HepG2 (cell line): Measurements from ENCODE around the gene TOP1. TPM values are rescaled to one million over a fixed set of nuclear protein-coding genes. Genes with fewer than 3 reads are reported as not detected.

Experiments
- ATF2 ChIP-seq: sonication (generic); formaldehyde crosslinking; IDR thresholded peaks from 2 replicates; pipeline ENCODE4 v1.4.0; 2020; ENCODE audit warnings: missing genetic modification reagents
- DBP ChIP-seq: sonication (generic); formaldehyde crosslinking; IDR thresholded peaks from 2 replicates; pipeline ENCODE4 v1.4.0; 2020; ENCODE audit warnings: missing genetic modification reagents; ENCODE audit errors: not compliant biosample characterization
- FOSL2 ChIP-seq: sonication (generic); formaldehyde crosslinking; IDR thresholded peaks from 2 replicates; pipeline ENCODE4 v1.4.0; 2020; ENCODE audit warnings: missing genetic modification reagents
- MBD4 ChIP-seq: IDR thresholded peaks from 2 replicates; pipeline ENCODE4 v1.6.1; 2012; ENCODE audit warnings: low read length, inconsistent platforms, borderline replicate concordance
- NFATC3 ChIP-seq: sonication (generic); formaldehyde crosslinking; IDR thresholded peaks from 2 replicates; pipeline ENCODE4 v1.5.1; 2020; ENCODE audit warnings: mild to moderate bottlenecking, missing genetic modification reagents
- NFE2 ChIP-seq: sonication (generic); formaldehyde crosslinking; IDR thresholded peaks from 2 replicates; pipeline ENCODE4 v1.4.0; 2020; ENCODE audit warnings: missing genetic modification reagents
- NFYC ChIP-seq: IDR thresholded peaks from 2 replicates; pipeline ENCODE4 v1.6.1; 2016; ENCODE audit warnings: missing genetic modification reagents, missing compliant biosample characterization
- NR0B2 ChIP-seq: sonication (generic); formaldehyde crosslinking; IDR thresholded peaks from 2 replicates; pipeline ENCODE4 v1.4.0; 2020; ENCODE audit warnings: mild to moderate bottlenecking, missing genetic modification reagents
- PHF8 ChIP-seq: sonication (generic); formaldehyde crosslinking; IDR thresholded peaks from 2 replicates; pipeline ENCODE4 v1.5.0; 2020; ENCODE audit warnings: missing genetic modification reagents
- RFXAP ChIP-seq: sonication (generic); formaldehyde crosslinking; IDR thresholded peaks from 2 replicates; pipeline ENCODE4 v1.4.0; 2020; ENCODE audit warnings: missing genetic modification reagents, borderline replicate concordance
- STAT6 ChIP-seq: sonication (generic); formaldehyde crosslinking; IDR thresholded peaks from 2 replicates; pipeline ENCODE4 v1.4.0; 2020; ENCODE audit warnings: missing genetic modification reagents, mild to moderate bottlenecking, borderline replicate concordance
- ZBTB2 ChIP-seq: sonication (generic); formaldehyde crosslinking; IDR thresholded peaks from 2 replicates; pipeline ENCODE4 v1.8.0; 2022; ENCODE audit warnings: low read depth, missing genetic modification reagents
- ZBTB38 ChIP-seq: sonication (generic); formaldehyde crosslinking; IDR thresholded peaks from 2 replicates; pipeline ENCODE4 v1.5.1; 2020; ENCODE audit warnings: mild to moderate bottlenecking, missing genetic modification reagents
- ZNF33B ChIP-seq: sonication (generic); formaldehyde crosslinking; IDR thresholded peaks from 2 replicates; pipeline ENCODE4 v1.5.1; 2020; ENCODE audit warnings: mild to moderate bottlenecking, missing genetic modification reagents
- ZNF543 ChIP-seq: sonication (generic); formaldehyde crosslinking; IDR thresholded peaks from 2 replicates; pipeline ENCODE4 v1.4.0; 2020; ENCODE audit warnings: mild to moderate bottlenecking, missing genetic modification reagents
- ZNF609 ChIP-seq: sonication (generic); formaldehyde crosslinking; IDR thresholded peaks from 2 replicates; pipeline ENCODE4 v1.4.0; 2020; ENCODE audit warnings: mild to moderate bottlenecking, missing genetic modification reagents, borderline replicate concordance
- ZNF720 ChIP-seq: sonication (generic); formaldehyde crosslinking; IDR thresholded peaks from 2 replicates; pipeline ENCODE4 v1.4.0; 2020; ENCODE audit warnings: missing genetic modification reagents
- polyA plus RNA-seq, 8 experiments: library from polyadenylated mRNA; depleted of rRNA in 3 of 8; stranded (reverse) in 7 of 8; unstranded in 1 of 8; fragments of >200 nt; fragmentation: Illumina TruSeq in 4 of 8; extraction: Trizol in 4 of 8; gene quantifications; 2 replicates each; pipeline versions ENCODE4 v1.2.1 to v1.2.3, GENCODE V29; 2011 to 2016; ENCODE audit warnings: low read depth in 4 of 8, missing spikeins in 1 of 8, mixed read lengths in 1 of 8; ENCODE audit not compliant: insufficient read depth in 1 of 8
- total RNA-seq, 5 experiments: library from RNA; depleted of rRNA; stranded (reverse); fragments of >200 nt; fragmentation: Illumina TruSeq; extraction: Trizol; gene quantifications; 2 replicates each; pipeline ENCODE4 v1.2.3, GENCODE V29; 2016; ENCODE audit warnings: low read depth in 1 of 5

The TOP1 gene
- total and polyA plus RNA-seq, 2 of the 13 experiments (the other 11 are each of a cell fraction or from before 2014, with no cell fraction given) = 10.2 to 19.4 TPM

GRCh38 chr20:41028359-41029149, at the start of gene TOP1 (continued):
- no peak for TF ChIP-seq ZBTB2 (CRISPR knock-in tag)
- peak; percentile 47; the same call in 1 of the 2 replicates for TF ChIP-seq NFYC
- no peak for TF ChIP-seq MBD4
- TF ChIP-seq ZNF543 (CRISPR knock-in tag) = peak; percentile 61
- no peak for TF ChIP-seq NFATC3 (CRISPR knock-in tag)
- TF ChIP-seq ZNF720 (CRISPR knock-in tag) = no peak
- TF ChIP-seq ZNF33B (CRISPR knock-in tag) = peak; percentile 89
- TF ChIP-seq ZNF609 = peak; percentile 55; the same call in 1 of the 2 replicates
- TF ChIP-seq ATF2 = peak; percentile 91
- peak; percentile 70; the same call in 1 of the 2 replicates for TF ChIP-seq STAT6
- TF ChIP-seq FOSL2 (CRISPR knock-in tag) = peak; percentile 49
- peak; percentile 60 for TF ChIP-seq ZBTB38 (CRISPR knock-in tag)
- TF ChIP-seq NFE2 (CRISPR knock-in tag) = no peak
- peak; percentile 95 for TF ChIP-seq PHF8 (CRISPR knock-in tag)
- peak; percentile 74 for TF ChIP-seq RFXAP (CRISPR knock-in tag)
- peak; percentile 93 for TF ChIP-seq NR0B2 (CRISPR knock-in tag)
- TF ChIP-seq DBP (CRISPR knock-in tag) = peak; percentile 95
